Measurements from ENCODE around the gene C16orf74.

C16orf74 gene

DNA sequence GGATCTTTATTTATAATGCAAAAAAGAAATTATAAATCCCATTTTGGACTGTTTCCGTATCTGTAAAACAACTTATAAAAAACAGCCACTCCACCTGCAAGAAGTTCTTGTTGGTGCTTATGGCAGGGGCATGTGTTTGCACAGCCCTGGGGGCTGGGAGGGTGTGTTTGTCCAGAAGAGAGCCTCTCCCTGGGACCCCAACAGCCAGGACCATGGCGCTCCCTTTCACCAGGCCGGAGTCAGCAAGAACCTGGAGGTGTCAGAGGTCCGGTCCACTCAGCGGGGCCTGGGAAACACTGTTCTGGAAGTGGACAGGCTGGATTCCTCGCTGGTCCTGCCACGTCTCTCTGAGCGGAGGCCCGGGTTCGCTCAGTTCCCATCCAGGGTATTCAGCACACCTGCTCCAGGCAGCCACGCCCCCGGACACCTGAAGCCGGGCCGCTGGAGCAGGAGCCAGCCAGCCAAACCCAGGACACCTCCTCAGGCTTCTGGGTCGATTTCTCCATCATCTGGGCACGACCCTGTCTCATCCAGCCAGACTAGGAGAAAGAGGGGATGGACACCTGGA lies 43.3 kb downstream of the C16orf74 start:
- DNase-seq (ENCODE audit: low read depth), result no peak
- H3K4me3 ChIP-seq (replicated peaks; ENCODE audit: low read depth, low read length), result no peak overlapping the region
- TF ChIP-seq, protein P1, sequence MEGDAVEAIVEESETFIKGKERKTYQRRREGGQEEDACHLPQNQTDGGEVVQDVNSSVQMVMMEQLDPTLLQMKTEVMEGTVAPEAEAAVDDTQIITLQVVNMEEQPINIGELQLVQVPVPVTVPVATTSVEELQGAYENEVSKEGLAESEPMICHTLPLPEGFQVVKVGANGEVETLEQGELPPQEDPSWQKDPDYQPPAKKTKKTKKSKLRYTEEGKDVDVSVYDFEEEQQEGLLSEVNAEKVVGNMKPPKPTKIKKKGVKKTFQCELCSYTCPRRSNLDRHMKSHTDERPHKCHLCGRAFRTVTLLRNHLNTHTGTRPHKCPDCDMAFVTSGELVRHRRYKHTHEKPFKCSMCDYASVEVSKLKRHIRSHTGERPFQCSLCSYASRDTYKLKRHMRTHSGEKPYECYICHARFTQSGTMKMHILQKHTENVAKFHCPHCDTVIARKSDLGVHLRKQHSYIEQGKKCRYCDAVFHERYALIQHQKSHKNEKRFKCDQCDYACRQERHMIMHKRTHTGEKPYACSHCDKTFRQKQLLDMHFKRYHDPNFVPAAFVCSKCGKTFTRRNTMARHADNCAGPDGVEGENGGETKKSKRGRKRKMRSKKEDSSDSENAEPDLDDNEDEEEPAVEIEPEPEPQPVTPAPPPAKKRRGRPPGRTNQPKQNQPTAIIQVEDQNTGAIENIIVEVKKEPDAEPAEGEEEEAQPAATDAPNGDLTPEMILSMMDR (IDR thresholded peaks at IDR 0.05; ENCODE audit: low read length, missing control alignments), result no peak

DNA sequence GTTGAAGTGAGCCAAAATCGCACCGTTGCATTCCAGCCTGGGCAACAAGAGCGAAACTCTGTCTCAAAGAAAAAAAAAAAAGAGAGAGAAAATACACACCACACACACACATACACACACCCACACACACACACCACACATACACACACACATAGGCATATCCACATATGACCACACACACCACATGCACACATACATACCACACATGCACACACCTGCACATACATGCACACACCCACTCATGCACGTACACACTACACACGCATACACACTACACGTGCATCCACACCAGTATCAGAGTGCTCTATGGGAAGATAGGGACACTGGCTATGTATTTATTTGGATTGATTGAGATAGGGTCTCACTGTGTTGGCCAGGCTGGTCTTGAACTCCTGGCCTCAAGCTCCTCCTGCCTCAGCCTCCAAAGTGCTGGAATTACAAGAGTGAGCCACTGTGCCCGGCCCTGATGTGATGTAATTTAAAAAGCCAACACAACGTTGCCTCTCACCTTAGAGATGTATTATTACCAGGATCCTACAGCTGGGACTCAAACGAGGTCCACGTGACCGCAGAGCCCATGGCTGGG lies 44.4 kb downstream of the C16orf74 start:
- no peak overlapping the region for H3K4me3 ChIP-seq (replicated peaks; ENCODE audit: low read depth, low read length)

DNA sequence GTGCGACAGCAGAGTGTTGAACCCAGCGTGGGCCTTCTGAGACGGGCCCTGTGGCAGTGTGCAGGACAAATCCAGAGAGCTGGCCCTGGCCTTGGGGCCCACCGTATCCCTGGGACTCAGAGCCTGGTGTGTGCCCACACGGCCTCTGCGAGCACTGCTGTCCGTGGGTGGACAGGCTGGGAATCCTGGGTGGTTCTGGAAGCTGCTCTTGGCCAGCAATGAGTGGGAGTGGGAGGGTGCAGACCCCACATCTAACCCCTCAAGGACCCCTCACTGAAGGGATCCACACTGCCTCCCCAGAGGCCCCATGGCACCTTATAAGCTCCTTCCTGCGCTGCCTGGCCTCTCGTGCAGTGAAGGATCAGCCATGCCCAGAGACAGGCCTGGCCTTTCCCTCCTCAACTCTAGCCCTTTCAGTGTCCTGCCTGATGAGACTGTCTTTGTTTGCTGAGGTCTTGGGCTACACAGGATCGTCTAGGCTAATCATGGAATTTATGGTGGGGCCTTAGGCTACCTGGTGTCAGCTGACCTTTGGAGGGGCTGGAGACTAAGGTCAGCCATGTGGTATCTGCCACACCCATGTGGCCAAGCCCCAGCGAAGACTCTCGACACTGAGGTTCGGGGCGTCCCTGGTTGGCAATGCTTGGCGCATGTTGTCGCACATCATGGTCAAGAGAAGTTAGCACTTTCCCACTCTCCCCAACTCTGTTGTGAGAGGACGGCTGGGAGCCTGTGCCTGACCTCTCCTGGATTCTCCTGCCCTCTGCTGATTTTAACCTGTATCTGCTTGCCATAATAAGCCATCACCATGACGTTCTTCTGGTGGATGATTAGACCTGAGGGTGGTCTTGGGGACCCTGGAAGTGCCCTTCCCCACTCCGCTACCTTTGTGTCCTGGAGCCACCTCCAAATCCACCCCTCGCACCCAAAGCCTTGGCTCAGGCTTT lies 45.7 kb downstream of the C16orf74 start:
- H3K4me3 ChIP-seq (replicated peaks; ENCODE audit: low read depth, low read length), result no peak overlapping the region
- TF ChIP-seq, protein P1 (IDR thresholded peaks at IDR 0.05; ENCODE audit: low read length, missing control alignments), result no peak
- DNase-seq (ENCODE audit: low read depth), result no peak

More for the DNA sequence above, 44.4 kb downstream of the C16orf74 start:
- TF ChIP-seq, protein P1 (IDR thresholded peaks at IDR 0.05; ENCODE audit: low read length, missing control alignments), result no peak
- DNase-seq (ENCODE audit: low read depth), result no peak

DNA sequence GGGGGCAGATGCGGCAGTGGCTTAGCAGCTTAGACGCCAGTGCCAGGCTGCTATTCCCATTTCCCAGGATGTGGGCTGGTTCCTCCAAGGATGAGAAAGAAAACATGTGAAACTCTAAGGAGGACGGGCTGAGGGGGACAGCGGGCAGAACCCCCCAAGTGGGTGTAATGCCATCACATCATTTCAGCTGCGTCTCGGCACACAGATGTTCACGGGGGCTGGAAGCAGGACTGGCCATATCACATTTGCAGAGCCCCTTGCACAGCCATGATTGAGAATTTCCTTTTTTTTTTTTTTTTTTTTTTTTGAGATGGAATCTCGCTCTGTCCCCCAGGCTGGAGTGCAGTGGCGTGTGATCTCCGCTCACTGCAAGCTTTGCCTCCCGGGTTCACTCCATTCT lies 46.9 kb downstream of the C16orf74 start:
- H3K4me3 ChIP-seq (replicated peaks; ENCODE audit: low read depth, low read length), result no peak overlapping the region
- TF ChIP-seq, protein P1 (IDR thresholded peaks at IDR 0.05; ENCODE audit: low read length, missing control alignments), result no peak
- no peak for DNase-seq (ENCODE audit: low read depth)

DNA sequence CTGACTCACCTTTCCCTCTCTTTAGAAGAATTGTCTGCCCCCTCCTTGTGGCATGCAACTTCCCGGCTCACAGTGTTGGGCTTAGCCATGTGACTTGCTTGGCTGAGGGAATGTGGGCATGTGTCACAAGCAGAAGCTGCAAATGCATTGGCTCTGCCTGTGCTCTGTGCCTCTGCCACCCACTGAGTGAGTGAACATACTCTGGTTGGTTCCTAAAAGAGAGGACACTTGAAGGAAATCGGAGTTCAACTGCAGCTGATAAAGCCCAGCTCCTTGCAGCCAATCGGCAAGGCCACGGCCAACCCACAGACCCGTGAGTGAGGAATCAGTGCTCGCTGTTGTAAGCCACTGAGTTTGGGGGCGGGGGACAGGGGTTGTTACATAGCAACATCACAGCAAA lies 51.3 kb downstream of the C16orf74 start:
- TF ChIP-seq, protein P1 (IDR thresholded peaks at IDR 0.05; ENCODE audit: low read length, missing control alignments), result no peak
- peak; percentile 37 for DNase-seq (ENCODE audit: low read depth)
- H3K4me3 ChIP-seq (replicated peaks; ENCODE audit: low read depth, low read length), result no peak overlapping the region

DNA sequence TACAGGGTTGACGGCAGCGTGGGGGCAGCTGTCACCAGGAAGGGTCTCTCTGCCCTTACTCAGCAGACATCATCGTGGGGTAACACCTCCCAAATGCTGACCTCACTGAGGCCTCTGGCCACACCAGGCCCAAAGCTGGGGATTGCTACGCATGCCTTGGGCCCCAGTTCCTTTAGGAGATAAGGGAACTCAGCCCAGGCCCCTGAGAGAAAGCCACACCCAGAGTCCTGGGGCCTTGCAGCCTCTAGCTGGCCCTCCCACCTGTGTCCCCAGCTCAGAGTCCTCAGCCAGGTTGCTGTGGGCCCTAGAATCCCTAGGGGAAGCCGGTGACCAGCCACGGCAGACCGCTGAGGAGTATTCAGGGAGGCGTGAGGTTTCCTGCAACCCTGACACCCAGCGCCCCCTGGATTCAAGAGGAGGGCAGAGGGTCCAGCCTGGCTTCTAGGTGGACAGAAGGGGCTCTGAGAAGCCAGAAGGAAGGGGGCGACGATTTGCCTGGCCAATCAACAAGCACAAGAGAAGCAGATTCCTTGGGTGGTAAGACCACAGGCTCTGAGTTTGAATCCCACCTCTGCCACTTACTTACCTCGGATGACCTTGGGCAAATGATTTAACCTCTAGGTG lies 51.8 kb downstream of the C16orf74 start:
- TF ChIP-seq, protein P1 (IDR thresholded peaks at IDR 0.05; ENCODE audit: low read length, missing control alignments), result no peak
- H3K4me3 ChIP-seq (replicated peaks; ENCODE audit: low read depth, low read length), result no peak overlapping the region
- no peak for DNase-seq (ENCODE audit: low read depth)
